ENCODE measurements around the gene KLK14. TPM values are rescaled to one million over a fixed set of nuclear protein-coding genes. Genes with fewer than 3 reads are reported as not detected.

KLK14 gene
- total RNA-seq, 1 experiment from 2014 or later, result 0.76 TPM

DNA sequence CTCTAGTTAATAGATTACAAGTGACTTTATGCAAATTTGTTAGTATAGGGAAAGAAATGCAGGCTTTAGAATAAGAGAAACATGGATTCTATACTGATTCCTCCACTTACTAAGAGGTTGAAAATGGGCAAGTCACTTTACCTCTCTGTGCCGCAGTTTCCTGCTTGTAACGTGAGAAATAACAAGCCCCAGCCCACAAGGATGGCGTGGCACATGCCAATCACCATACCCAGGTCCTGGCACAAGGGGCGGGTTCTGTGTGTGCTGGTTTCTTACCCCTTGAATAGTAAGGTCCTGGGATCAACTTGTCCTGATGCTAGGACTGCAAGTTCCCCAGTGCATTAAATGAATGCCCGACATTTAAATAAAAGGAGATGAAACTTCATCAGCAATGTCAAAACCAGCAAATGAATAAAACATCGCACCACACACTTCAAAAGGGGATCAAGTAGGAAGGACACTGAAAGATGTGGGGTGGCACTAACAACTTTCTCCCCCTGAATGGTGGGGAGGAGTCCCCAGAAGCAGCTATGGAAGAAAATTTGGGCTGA is 34.1 kb upstream of the KLK14 start (continued):
- TF ChIP-seq, protein P1, sequence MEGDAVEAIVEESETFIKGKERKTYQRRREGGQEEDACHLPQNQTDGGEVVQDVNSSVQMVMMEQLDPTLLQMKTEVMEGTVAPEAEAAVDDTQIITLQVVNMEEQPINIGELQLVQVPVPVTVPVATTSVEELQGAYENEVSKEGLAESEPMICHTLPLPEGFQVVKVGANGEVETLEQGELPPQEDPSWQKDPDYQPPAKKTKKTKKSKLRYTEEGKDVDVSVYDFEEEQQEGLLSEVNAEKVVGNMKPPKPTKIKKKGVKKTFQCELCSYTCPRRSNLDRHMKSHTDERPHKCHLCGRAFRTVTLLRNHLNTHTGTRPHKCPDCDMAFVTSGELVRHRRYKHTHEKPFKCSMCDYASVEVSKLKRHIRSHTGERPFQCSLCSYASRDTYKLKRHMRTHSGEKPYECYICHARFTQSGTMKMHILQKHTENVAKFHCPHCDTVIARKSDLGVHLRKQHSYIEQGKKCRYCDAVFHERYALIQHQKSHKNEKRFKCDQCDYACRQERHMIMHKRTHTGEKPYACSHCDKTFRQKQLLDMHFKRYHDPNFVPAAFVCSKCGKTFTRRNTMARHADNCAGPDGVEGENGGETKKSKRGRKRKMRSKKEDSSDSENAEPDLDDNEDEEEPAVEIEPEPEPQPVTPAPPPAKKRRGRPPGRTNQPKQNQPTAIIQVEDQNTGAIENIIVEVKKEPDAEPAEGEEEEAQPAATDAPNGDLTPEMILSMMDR (IDR thresholded peaks at IDR 0.05 in 2 of 3, conservative IDR thresholded peaks at IDR 0.05 in 1 of 3; ENCODE audit: borderline replicate concordance in 1 of 3, insufficient read depth in 1 of 3, low read depth in 2 of 3, low read length in 2 of 3), result no peak
- no peak for TF ChIP-seq EZH2phosphoT487 (IDR thresholded peaks at IDR 0.05; ENCODE audit: borderline replicate concordance)

- H3K9ac ChIP-seq (ENCODE audit: low read length), result no peak overlapping the region
- DNase-seq (ENCODE audit: low read depth, low spot score) (no peak), ATAC-seq (no peak)
- H3K9me2 ChIP-seq (ENCODE audit: insufficient read depth), result no peaks in the 10 kb centered on the region
- ChIA-PET POLR2A (no interaction called here), CTCF (no interaction called here), RAD21 (ENCODE audit: low non-redundant PET in 1 of 2, low total read pairs in 2 of 2, uncharacterized antibody in 2 of 2, unreplicated experiment in 2 of 2) (no interaction called here)
- no peaks in the 10 kb centered on the region for H3K79me2 ChIP-seq (ENCODE audit: insufficient read depth, low read length)
- no peak overlapping the region for H3K4me2 ChIP-seq (ENCODE audit: low read length)
- no peaks in the 10 kb centered on the region for H3K9me3 ChIP-seq (ENCODE audit: control insufficient read depth in 1 of 2, insufficient read depth in 1 of 2, low read depth in 1 of 2, low read length in 2 of 2)
- H2AFZ ChIP-seq (ENCODE audit: low read depth, low read length, poor library complexity, severe bottlenecking), result no peak overlapping the region
- H3K4me3 ChIP-seq (replicated peaks in 1 of 2; ENCODE audit: low read depth in 1 of 2, low read length in 2 of 2), result no peak overlapping the region
- no peaks in the 10 kb centered on the region; the same call in 1 of the 2 replicates for H3K27me3 ChIP-seq (ENCODE audit: insufficient read depth, low read length)
- H4K20me1 ChIP-seq (ENCODE audit: insufficient read depth), result no peaks in the 10 kb centered on the region
- intact Hi-C loops (cut with micrococcal nuclease), result no loop called here
- no TSS peak for BruUV-seq (replicated peaks)
- TF ChIP-seq YY1 (IDR thresholded peaks at IDR 0.05; ENCODE audit: extremely low read depth, insufficient replicate concordance, low read depth, low read length) (no peak), EGR1 (IDR thresholded peaks at IDR 0.05; ENCODE audit: low read depth) (no peak), EZH2phosphoT487 (IDR thresholded peaks at IDR 0.05; ENCODE audit: borderline replicate concordance) (no peak), JUND (IDR thresholded peaks at IDR 0.05) (no peak)
- TF ChIP-seq, protein P2, sequence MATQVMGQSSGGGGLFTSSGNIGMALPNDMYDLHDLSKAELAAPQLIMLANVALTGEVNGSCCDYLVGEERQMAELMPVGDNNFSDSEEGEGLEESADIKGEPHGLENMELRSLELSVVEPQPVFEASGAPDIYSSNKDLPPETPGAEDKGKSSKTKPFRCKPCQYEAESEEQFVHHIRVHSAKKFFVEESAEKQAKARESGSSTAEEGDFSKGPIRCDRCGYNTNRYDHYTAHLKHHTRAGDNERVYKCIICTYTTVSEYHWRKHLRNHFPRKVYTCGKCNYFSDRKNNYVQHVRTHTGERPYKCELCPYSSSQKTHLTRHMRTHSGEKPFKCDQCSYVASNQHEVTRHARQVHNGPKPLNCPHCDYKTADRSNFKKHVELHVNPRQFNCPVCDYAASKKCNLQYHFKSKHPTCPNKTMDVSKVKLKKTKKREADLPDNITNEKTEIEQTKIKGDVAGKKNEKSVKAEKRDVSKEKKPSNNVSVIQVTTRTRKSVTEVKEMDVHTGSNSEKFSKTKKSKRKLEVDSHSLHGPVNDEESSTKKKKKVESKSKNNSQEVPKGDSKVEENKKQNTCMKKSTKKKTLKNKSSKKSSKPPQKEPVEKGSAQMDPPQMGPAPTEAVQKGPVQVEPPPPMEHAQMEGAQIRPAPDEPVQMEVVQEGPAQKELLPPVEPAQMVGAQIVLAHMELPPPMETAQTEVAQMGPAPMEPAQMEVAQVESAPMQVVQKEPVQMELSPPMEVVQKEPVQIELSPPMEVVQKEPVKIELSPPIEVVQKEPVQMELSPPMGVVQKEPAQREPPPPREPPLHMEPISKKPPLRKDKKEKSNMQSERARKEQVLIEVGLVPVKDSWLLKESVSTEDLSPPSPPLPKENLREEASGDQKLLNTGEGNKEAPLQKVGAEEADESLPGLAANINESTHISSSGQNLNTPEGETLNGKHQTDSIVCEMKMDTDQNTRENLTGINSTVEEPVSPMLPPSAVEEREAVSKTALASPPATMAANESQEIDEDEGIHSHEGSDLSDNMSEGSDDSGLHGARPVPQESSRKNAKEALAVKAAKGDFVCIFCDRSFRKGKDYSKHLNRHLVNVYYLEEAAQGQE (IDR thresholded peaks at IDR 0.05; ENCODE audit: low read depth), result no peak
- no peak overlapping the region for H3K27ac ChIP-seq (ENCODE audit: low read depth, low read length)
- H3K36me3 ChIP-seq (ENCODE audit: control insufficient read depth in 1 of 2, insufficient read depth in 2 of 2, low read length in 2 of 2), result no peaks in the 10 kb centered on the region
- peaks cover 9 to 25% of the 10 kb centered on the region in 2 experiments; a peak in 3 of 4 replicates for H3K4me1 ChIP-seq (ENCODE audit: control insufficient read depth in 1 of 2, insufficient read depth in 2 of 2, low read length in 2 of 2)
Measured at GRCh38 chr19:51114087-51114729, 31.5 kb upstream of the KLK14 start.

All from HCT116 (cell line).